Measurements from ENCODE around the gene RPS27A.
"Not testable (repeated sequence)": the region's sequence is repeated elsewhere in the genome, so short reads cannot be mapped to it uniquely, and the experiment has no call there.

The RPS27A gene

DNA sequence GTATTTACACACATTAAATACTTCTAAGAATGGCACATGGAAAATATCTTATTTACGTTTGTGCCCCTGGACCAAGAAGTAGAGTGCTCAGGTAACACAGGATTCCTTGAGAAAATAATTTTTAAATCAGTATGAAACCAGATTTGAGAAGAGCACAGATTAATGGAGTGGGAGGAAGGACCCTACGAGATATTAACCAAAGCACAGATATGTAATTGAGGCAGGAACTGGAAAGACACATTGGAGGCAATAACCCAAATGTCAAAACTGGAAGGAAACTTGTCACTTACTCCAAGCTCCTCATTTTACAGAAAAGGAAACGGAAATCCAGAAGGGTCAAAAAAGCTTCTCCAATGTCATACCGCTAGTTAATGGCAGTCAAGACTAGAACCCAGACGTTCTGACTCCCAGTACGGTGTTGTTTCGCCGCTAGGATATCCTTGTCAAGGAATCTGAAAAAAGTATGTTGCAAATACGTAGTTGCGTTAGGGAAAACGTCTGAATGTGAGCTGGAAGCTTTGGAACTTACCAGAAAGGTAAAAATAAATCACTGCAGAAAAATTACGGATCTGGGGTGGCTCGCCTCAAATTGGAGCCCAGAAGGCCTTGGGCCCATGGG, 35.9 kb downstream of the RPS27A start:
- ATAC-seq (ENCODE audit: insufficient read depth, low read depth) = peak; percentile 6; the same call in 1 of the 3 replicates
- no peak for TF ChIP-seq EZH2 (IDR thresholded peaks at IDR 0.05; ENCODE audit: borderline replicate concordance, low read depth, low read length, severe bottlenecking)
- no peak for TF ChIP-seq CTCF (IDR thresholded peaks at IDR 0.05; ENCODE audit: borderline replicate concordance, extremely low read depth, low read length, poor library complexity, severe bottlenecking)

DNA sequence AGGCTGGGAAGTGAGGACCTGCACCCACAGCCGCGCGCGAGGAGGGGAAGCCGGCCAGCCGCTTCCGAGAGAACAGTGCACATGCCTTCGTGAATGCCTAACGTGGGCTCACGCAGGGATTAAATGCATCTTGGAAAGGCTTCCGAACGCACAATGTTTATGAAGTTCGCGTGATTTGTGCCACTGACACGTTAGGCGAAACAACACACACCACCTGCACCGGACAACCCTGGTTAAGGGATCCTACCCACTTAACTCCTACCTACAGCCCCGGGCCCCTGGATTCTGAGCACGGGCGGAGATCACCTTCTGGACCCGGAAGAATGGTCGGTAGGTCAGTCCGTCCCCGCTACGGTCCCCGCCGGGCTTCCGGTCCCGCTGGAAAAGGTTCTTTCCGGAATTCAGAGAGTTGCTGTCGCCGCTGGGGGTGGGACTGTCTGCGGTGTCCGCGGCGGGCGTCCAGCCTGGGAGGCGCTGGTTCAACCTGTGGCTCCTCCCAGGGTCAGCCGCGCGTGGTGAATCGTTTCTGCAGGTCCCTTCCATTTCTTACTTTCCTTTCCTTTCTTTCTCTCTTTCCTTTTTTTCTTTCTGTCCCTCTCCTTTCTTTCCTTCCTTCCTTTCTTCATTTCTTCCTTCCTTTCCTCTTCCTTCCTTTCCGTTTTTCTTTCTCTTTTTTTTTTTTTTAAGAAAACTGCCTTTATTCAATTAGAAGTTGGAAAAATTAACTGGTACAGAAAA, 36.6 kb downstream of the RPS27A start, which contains the start of gene MTIF2:
Gene MTIF2, minus strand, starts transcription at position 325 of the 738 bp plus-strand sequence. CDS start 5,373 bp downstream, outside the sequence.
- H3K4me1 ChIP-seq (ENCODE audit: insufficient read depth, low read length) = peaks cover 23% of the 10 kb centered on the region
- peaks cover 26% of the 10 kb centered on the region for H3K79me2 ChIP-seq (ENCODE audit: insufficient read depth, low read length)
- ATAC-seq (ENCODE audit: insufficient read depth, low read depth) (peak; percentile 94), DNase-seq (peak; percentile 91)
- no peak for TF ChIP-seq EZH2 (IDR thresholded peaks at IDR 0.05; ENCODE audit: borderline replicate concordance, low read depth, low read length, severe bottlenecking)
- TF ChIP-seq CTCF (IDR thresholded peaks at IDR 0.05; ENCODE audit: borderline replicate concordance, extremely low read depth, low read length, poor library complexity, severe bottlenecking) = peak; percentile 18
- peaks cover 7% of the 10 kb centered on the region for H3K36me3 ChIP-seq (ENCODE audit: insufficient read depth, low read length)
- H3K9me3 ChIP-seq (ENCODE audit: insufficient read depth, low read length, severe bottlenecking) = no peaks in the 10 kb centered on the region
- peak within 1 kb of the TSS; percentile 74 for H3K9ac ChIP-seq (ENCODE audit: low read depth, low read length)
- H2AFZ ChIP-seq (ENCODE audit: low read depth, low read length) = peak within 1 kb of the TSS; percentile 94
- H3K27ac ChIP-seq (ENCODE audit: low read length) = peak within 1 kb of the TSS; percentile 93
- peak within 1 kb of the TSS; percentile 72 to 91 for H3K4me3 ChIP-seq (ENCODE audit: low read depth in 1 of 2, low read length in 2 of 2)
- peak within 1 kb of the TSS; percentile 88 for H3K4me2 ChIP-seq (ENCODE audit: insufficient read depth, low read length)
- no peaks in the 10 kb centered on the region for H4K20me1 ChIP-seq (ENCODE audit: insufficient read depth, low read length)
- H3K27me3 ChIP-seq (ENCODE audit: insufficient read depth, low read length, poor library complexity) = no peaks in the 10 kb centered on the region

More for the DNA sequence above, 35.9 kb downstream of the RPS27A start:
- peak overlapping the region; percentile 88 for H3K4me2 ChIP-seq (ENCODE audit: insufficient read depth, low read length)
- no peaks in the 10 kb centered on the region for H4K20me1 ChIP-seq (ENCODE audit: insufficient read depth, low read length)
- H3K4me3 ChIP-seq (ENCODE audit: low read depth in 1 of 2, low read length in 2 of 2) = peak overlapping the region; percentile 72 to 91
- peaks cover 13% of the 10 kb centered on the region for H3K36me3 ChIP-seq (ENCODE audit: insufficient read depth, low read length)
- peaks cover 23% of the 10 kb centered on the region for H3K4me1 ChIP-seq (ENCODE audit: insufficient read depth, low read length)
- peak overlapping the region; percentile 74 for H3K9ac ChIP-seq (ENCODE audit: low read depth, low read length)
- no peaks in the 10 kb centered on the region for H3K9me3 ChIP-seq (ENCODE audit: insufficient read depth, low read length, severe bottlenecking)
- peak overlapping the region; percentile 93 for H3K27ac ChIP-seq (ENCODE audit: low read length)
- H2AFZ ChIP-seq (ENCODE audit: low read depth, low read length) = peak overlapping the region; percentile 94
- peaks cover 26% of the 10 kb centered on the region for H3K79me2 ChIP-seq (ENCODE audit: insufficient read depth, low read length)
- DNase-seq = no peak
- H3K27me3 ChIP-seq (ENCODE audit: insufficient read depth, low read length, poor library complexity) = no peaks in the 10 kb centered on the region

- peak overlapping the region; percentile 88 for H3K4me2 ChIP-seq (ENCODE audit: insufficient read depth, low read length)
- H3K4me3 ChIP-seq (ENCODE audit: low read depth in 1 of 2, low read length in 2 of 2) = peak overlapping the region; percentile 72 to 91
- peaks cover 7% of the 10 kb centered on the region for H3K36me3 ChIP-seq (ENCODE audit: insufficient read depth, low read length)
- peak overlapping the region; percentile 93 for H3K27ac ChIP-seq (ENCODE audit: low read length)
- no peaks in the 10 kb centered on the region for H3K9me3 ChIP-seq (ENCODE audit: insufficient read depth, low read length, severe bottlenecking)
- H4K20me1 ChIP-seq (ENCODE audit: insufficient read depth, low read length) = no peaks in the 10 kb centered on the region
- TF ChIP-seq EZH2 (IDR thresholded peaks at IDR 0.05; ENCODE audit: borderline replicate concordance, low read depth, low read length, severe bottlenecking) = no peak
- TF ChIP-seq CTCF (IDR thresholded peaks at IDR 0.05; ENCODE audit: borderline replicate concordance, extremely low read depth, low read length, poor library complexity, severe bottlenecking) = no peak
- peaks cover 23% of the 10 kb centered on the region for H3K4me1 ChIP-seq (ENCODE audit: insufficient read depth, low read length)
- peak overlapping the region; percentile 94 for H2AFZ ChIP-seq (ENCODE audit: low read depth, low read length)
- no peak for ATAC-seq (ENCODE audit: insufficient read depth, low read depth)
- peak overlapping the region; percentile 74 for H3K9ac ChIP-seq (ENCODE audit: low read depth, low read length)
- H3K27me3 ChIP-seq (ENCODE audit: insufficient read depth, low read length, poor library complexity) = no peaks in the 10 kb centered on the region
- no peak for DNase-seq
- peaks cover 26% of the 10 kb centered on the region for H3K79me2 ChIP-seq (ENCODE audit: insufficient read depth, low read length)
These were observed 37.1 kb downstream of the RPS27A start for GRCh38 chr2:55269645-55269990.

DNA sequence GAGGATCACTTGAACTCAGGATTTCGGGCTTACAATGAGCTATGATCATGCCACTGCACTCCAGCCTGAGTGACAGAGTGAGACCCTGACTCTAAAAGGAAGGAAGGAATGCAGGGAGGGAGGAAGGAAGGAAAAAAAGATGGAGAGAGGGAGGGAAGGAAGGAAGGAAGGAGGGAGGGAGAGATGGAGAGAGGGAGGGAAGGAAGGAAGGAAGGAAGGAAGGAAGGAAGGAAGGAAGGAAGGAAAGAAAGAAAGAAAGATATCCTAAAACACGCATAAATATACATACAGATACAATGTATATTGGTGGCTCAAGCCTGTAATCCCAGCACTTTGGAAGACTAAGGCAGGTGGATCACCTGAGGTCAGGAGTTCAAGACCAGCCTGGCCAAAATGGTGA, 41.9 kb downstream of the RPS27A start:
- not testable (repeated sequence) for H3K9me3 ChIP-seq (ENCODE audit: insufficient read depth, low read length, severe bottlenecking); H3K27ac ChIP-seq (ENCODE audit: low read length); H3K79me2 ChIP-seq (ENCODE audit: insufficient read depth, low read length); H3K9ac ChIP-seq (ENCODE audit: low read depth, low read length); H4K20me1 ChIP-seq (ENCODE audit: insufficient read depth, low read length); H3K4me3 ChIP-seq (ENCODE audit: low read depth in 1 of 2, low read length in 2 of 2); DNase-seq; H3K4me2 ChIP-seq (ENCODE audit: insufficient read depth, low read length); ATAC-seq (ENCODE audit: insufficient read depth, low read depth); H3K36me3 ChIP-seq (ENCODE audit: insufficient read depth, low read length); H3K27me3 ChIP-seq (ENCODE audit: insufficient read depth, low read length, poor library complexity); H2AFZ ChIP-seq (ENCODE audit: low read depth, low read length)
- peaks cover 12% of the 10 kb centered on the region for H3K4me1 ChIP-seq (ENCODE audit: insufficient read depth, low read length)

All from DND-41 (cell line).